Renal cortical epithelial cell (primary cell): ENCODE results near the gene MAD1L1. TPM values are rescaled to one million over a fixed set of nuclear protein-coding genes. Genes with fewer than 3 reads are reported as not detected.
"Not testable (repeated sequence)": the region's sequence is repeated elsewhere in the genome, so short reads cannot be mapped to it uniquely, and the experiment has no call there.

ENCODE experiments used
- DNase-seq: peaks from one replicate; pipeline ENCODE4 v3.0.0-alpha.2; 2011; ENCODE audit warnings: low read depth
- total RNA-seq: library from RNA; depleted of rRNA; stranded (reverse); fragments of >200 nt; gene quantifications from 2 replicates; pipeline ENCODE4 v1.2.3, GENCODE V29; 2014

MAD1L1 gene
- total RNA-seq, 1 donor from 2014 or later = 33.5 TPM

DNA sequence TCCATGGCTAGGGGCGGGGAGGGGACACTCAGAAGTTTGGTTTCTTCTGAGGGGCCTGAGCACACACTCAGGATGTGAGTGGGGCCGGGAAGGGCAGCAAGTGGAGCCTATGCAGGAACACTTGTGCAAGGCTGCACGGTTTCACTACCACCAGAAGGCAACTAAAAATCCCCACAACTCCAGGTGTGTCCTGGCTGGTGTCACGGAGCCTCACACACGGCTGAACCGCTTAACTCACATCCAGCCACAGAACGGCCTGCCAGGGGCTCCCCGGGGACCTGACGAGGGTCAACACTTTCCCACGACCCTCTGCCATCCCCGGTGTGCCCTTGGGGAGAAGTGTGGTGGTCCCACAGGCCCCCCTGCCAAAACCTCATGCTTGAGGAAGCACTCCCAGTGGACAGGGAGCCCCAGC is 388.8 kb downstream of the MAD1L1 start:
- DNase-seq = no peak

DNA sequence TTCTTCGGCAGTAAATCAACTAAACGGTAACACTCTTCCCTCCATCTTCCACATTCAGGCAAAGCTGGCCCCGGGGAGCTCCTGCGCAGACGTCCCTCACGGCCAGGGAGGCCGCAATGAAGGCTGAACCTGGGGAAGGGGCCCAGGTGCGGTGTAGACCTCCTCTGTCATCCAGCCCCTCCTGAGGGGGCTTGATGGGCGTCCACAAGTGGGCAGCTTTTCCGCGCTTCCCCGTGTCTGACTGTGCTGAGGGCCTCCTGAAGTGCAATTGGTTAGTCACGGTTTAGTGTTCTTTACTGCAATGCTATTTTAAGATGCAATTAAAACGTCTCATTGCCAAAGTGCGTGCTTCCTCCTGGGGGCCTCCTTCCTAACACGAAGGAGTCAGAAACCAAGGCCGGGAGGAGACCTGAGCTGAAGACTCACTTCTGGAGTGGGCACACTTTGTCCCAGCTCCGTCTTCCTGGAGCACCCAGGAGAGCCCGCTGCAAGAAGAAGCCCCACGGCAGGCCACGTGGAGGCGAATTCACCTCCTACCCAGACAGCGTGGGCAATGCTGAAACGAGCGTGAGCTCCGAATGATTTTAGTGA is 389.4 kb downstream of the MAD1L1 start:
- peak; percentile 35 for DNase-seq

DNA sequence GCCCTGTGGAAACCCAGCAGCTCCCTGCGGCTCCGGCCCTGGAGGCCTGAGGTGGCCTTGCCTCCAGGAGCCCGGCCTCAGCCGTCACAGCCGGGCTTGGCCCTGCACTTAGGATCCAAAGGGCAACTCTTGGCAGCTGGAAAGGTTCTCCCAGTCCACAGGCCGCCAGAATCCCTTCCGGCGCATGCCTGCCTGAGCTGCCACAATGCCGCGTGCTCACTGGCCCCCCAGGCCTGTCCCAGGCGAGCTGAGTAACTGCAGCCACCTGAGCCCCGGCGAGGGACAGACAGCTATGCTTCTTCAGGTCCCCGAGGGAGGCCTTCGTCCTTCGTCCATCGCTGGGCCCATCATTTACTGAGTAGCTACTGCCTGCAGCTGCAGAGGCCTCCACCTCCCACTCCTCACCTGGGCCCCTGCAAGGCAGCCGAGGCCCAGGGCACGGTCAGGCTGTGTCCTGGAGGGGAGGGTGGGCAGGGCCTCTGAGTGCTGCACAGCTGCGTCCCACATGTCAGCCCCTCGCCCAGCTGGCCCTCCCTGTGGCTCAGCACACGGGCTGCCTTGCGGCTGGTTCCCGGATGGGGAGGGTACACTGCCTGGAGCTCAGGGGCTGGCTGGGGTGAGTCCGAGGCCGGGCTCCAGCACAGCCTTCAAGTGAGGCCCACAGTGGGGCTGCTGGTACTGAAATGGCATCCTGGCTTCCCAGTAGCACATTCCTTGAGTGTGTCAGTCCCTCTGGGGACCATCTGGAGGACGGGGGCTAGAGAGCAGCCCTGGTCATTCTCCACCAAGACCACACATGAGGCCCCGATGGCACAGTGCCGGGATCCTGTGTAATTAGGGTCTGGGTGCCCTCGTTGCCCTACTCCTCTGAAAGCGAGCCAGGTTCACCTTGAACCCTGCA is 390.2 kb downstream of the MAD1L1 start:
- no peak for DNase-seq

DNA sequence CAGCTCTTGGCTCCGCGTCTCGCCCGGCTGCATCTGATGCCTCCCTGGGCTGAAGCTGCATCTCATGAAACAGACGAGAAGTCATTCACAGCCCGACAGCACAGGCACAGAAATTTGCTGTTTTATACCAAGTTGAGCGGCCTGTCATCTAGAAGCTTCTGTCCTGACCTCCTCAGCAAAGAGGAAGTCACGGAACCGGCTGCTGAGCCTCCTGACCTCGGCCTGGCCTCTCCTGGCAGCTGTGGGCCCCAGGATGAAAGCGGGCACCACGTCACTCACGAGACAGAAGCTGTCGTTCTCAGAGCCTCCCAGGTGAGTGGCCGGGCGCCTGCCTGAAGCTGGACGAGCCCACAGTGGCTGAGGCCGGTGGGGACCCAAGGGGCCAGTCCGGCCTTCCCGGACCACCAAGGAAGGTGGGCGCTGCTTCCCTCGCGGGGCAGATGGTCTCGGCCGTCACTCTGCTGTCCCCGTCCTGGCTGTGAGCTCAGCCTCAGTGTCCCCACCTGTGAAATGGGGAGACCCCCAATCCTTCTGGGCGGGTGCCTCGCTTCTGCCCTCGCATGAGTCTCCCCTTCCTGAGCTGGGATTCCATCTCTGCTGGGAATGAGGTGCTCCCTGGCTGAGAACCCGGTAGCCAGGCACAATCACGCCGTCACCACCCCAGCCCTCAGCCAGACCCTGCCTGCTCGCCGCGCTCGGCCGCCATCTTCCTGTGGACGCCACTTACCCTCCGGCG is 391.3 kb downstream of the MAD1L1 start:
- DNase-seq = not testable (repeated sequence)

DNA sequence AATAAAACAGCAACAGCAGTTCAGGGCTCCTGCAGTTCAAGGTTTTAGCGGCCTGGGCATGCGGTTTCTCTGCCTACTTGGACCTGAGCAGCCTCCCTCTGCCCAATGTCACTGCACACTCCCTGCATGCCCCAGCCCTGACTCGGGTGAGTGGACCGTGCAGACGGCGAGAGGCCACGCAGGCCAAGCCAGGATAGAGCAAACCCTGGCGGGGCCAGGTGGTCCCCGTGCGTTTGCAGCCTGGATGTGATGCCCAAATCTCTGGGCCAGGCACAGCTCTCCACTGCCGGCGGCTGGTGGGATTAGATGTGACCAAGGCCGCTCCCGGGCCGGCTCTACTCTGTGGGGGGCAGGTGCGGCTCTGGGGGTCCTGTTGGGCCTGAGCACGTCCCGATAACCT is 392.0 kb downstream of the MAD1L1 start:
- not testable (repeated sequence) for DNase-seq

DNA sequence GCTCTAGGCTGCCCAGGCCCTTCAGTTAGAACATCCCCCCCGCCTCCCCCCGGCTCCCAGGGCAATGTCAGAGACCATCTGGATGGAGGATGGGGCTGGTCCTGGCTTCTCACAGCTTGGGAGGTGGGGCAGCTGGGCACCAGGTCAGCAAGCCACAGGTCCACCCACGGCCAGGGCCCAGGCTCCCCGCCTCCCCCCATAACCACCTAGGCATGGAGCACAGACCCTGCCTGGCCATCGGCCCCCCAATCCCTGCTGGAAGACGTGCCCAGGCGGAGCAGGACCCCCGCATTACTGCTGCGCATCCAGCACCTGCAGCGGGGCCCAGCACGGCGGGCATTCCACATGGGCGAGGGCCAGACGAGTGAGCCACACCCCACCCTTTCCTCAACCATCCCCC is 393.0 kb downstream of the MAD1L1 start:
- no peak for DNase-seq

DNA sequence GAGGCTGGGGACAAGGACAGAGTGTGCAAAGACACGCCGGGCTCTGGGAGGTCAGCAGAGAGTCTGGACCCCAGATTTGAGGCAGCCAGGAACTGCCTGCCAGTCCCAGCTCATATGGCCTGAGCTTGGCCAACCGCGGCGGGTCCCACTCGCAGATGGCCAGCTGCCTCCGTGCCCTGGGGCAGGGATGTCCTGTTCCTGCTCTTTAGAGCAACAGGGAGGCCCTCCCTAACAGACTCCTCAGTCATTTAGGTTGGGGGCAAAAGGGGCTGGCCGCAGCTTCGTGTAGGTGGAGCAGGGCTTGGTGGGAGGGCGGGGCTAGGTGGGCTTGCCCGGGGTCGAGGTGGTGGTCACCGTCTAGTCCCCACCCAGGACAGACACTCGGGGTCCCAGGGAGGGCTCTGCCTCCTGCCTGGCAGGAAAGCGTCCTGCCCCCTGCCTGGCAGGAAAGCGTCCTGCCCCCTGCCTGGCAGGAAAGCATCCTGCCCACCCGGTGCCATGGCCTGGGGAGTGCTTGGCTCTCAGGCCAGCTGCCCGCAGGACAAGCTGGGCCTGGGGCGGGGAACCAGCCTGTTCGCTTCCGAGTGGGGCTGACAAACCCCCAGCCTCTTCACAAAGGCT is 393.7 kb downstream of the MAD1L1 start:
- DNase-seq = not testable (repeated sequence)

DNA sequence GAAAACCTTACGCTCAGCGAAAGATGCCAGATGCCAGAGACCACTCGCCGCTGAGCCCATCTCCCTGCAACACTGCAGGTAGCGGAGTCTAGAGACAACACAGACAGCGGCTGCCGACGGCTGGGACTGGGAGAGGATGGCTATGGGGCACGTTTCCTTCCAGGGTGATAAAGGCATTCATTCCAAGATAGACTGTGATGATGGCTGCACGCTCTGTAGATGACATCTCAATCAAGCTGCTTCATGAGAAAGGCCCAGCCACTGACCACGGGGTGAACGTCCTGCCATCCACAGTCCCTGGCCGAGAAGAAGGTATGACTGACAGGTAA is 394.2 kb downstream of the MAD1L1 start:
- DNase-seq = not testable (repeated sequence)

DNA sequence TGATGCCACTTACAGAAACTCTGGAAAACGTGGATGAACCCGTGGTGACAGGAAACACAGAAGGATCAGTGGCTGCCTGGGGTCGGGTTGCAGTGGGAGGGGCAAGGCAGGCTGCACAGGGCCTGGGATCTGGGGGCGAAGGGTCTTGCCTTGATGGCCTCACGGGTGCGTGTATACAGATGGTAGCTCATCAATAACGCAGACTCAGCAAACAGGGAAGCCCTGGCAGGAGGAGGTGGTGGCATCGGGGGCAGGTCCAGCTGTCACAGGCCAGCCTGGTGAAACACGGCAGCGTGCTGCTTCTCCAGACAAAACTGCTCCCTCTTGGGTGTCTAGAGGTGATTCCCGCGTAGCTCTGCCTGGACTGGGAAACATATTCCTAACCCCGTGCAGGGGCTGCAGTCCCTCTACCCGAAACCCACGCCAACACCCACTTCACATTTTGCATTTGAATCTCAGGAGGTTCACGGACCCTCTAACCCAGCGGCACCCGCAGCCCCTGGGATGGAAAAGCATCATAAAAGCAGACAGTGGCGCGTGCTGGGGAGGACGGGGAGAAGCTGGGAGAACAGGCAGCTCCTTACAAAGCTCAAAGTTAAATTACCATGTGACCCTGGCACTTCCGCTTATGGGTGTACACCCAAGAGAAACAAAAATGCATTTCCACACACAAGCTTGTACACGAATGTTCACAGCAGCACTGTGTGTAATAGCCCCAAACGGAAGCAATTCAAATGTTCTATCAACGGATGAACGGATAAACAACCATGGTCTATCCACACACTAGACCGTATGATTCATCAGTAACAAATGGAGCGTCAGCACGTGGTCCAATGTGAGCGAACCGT is 394.8 kb downstream of the MAD1L1 start:
- not testable (repeated sequence) for DNase-seq

DNA sequence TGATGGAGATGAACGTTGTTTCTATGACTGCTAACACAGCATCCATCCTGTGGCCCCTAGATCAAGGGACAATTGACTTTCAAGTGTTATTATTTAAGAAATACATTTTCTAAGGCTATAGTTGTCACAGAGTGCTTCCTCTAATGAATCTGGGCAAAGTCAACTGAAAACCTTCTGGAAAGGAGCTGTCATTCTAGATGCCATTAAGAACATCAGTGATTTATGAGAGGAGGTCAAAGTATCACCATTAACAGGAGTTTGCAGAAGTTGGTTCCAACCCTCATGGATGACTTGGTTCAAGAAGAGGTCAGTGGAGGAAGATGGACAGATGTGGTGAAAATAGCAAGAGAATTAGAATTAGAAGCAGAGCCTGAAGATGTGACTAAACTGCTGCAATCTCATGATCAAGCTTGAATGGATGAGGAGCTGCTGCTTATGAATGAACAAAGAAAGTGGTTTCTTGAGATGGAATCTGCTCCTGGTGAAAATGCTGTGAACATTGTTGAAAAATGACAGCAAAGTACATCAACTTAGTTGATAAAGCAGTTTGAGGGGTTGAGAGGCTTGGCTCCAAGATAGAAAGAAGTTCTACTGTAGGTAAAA is 400.7 kb downstream of the MAD1L1 start:
- DNase-seq = not testable (repeated sequence)

DNA sequence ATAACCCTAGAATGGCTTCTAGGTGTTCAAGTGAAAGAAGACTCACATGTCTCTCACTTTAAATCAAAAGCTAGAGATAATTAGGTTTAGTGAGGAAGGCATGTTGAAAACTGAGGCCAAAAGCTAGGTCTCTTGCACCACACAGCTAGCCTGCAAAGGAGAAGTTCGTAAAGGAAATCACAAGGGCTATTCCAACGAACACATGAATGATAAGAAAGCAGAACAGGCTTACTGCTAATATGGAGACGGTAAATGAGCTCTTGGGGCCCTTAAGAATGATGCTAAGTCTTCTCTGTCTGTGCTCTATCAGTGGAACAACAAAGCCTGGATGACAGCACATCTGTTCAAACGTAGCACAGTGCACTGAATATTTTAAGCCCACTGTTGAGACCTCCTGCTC is 401.3 kb downstream of the MAD1L1 start:
- not testable (repeated sequence) for DNase-seq

DNA sequence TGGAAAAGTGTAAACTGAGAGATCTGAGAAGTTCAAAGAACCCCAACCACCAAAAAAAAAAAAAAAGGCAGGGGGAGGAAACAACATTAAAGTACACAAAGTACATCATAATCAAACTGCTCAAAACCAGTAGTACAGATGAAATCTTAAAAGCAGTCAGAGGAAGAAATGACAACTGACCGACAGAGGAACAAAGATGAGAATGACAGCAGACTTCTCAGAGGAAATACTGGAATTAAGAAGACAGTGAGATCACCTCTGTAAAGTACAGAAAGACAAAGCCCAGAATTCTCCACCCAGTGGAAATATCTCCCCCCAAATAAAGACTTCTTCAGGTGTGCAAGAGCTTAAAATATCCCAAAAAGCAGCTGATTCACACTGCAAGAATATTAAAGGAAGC is 403.1 kb downstream of the MAD1L1 start:
- DNase-seq = not testable (repeated sequence)

DNA sequence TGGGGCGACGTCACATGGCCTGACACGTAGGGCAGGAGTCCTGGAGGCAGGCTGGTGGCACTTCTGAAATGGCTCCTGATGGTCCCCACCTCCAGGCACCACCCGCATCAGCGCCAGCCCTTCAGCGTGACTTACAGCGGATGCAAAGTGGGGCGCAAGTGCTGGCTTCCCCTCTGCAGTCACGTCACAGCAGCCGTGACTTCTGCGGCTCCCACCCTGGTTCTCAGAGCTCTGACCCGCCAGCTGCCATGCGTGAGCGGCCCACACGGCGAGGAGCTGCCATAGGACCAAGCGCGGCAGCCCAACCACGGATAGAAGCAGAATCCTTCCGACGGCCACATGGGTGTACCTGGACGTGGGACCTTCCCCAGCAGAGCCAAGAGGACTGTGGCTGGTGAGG is 403.6 kb downstream of the MAD1L1 start:
- DNase-seq = no peak

DNA sequence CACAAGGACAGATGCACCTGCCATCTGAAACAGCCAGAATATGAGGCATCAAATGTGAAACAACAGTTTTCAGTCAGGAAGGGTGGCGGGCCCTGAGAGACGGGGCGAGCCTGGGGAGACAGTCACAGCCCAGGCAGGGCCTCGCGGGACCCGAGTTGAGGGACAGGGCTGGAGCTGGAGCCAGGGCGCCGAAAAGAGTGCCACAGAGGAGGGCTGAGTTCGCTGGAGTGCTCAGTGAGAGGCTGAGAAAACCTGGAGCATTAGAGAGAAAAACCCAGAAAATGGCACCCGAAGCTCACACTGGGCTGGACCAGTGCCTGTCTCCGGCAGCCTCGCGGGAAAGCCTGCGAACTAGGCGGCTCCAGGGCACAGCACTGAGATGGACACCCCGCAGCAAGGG is 404.6 kb downstream of the MAD1L1 start:
- not testable (repeated sequence) for DNase-seq

DNA sequence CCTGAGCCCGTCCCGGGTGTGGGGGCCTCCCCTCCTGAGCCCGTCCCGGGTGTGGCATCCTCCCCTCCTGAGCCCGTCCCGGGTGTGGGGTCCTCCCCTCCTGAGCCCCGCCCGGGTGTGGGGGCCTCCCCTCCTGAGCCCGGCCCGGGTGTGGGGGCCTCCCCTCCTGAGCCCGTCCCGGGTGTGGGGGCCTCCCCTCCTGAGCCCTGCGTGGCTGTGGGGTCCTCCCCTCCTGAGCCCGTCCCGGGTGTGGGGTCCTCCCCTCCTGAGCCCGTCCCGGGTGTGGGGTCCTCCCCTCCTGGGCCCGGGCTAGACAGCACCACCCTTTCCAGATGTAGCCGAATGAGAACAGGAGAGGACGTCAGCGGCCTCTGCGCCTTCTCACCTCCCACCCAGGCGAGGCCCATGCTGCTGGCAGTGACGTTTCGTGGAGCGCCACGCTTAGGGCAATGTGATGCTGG is 405.2 kb downstream of the MAD1L1 start:
- DNase-seq = not testable (repeated sequence)

DNA sequence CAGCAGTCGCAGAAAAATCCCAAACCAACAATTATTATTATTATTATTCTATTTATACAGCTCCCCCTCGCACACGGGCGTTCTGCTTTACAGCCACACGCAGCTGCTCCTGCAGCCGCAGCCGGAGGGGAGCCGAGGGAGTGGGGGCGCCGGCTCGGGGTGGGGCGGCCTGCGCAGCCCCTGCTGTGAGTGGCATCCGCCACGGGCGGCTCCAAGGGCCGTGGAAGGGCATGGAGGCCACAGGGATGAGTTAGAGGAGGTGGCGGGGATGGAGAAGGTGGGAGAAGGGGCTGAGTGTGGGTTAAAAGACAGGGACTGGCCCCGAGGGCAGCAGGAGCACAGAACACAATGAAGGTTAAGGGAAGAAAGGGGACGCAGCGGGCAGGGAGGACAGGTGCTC is 405.8 kb downstream of the MAD1L1 start:
- not testable (repeated sequence) for DNase-seq

DNA sequence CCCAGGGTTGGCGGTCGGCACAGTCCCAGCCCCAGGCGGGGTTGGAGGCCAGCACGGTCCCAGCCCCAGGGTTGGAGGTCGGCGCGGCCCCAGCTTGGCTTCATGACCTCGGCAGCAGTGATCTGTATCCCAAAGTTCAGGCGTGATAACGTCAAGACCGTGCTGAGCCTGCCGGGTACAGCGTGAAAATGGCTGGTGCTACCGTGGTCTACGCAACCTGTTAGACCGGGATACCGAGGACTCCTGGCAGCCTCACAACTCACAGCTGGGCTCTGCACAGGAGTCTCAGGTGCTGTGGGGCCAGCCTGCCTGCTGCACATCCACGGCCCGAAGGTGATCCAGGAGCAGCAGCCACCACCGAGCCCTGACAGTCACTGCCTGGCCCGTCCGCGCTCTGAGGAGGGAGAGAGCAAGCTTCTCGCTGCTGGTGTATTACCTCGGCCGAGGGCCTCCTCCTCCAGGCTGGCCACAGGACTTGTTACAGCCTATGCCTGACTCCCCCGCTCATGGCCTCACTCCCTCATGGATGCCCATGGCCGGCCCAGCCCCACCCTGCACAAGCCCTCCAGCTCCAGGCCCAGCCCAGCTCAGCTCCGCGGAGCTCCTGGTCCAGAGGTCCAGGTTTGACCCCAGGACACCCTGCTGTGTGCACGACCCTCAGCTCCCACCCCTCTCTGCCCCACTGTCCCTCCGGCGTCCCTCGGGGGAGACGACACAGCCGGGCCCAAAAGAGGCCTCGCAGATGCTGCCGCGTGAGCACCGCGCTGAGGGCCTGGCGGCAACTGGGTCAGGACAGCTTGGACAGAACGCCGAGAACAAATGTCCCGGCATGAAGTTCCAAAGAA is 406.6 kb downstream of the MAD1L1 start:
- DNase-seq = no peak

DNA sequence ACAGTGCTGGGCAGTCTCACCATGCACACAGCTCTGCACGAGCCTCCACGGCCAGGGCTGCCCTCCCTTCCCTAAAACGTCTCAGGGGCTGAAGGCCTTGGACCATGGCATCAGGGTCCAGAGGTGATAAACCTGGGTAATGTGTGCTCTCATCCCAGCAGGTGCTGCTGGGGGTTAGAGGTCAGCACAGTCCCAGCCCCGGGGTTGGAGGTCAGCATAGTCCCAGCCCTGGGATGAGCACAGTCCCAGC is 407.2 kb downstream of the MAD1L1 start:
- DNase-seq = not testable (repeated sequence)

DNA sequence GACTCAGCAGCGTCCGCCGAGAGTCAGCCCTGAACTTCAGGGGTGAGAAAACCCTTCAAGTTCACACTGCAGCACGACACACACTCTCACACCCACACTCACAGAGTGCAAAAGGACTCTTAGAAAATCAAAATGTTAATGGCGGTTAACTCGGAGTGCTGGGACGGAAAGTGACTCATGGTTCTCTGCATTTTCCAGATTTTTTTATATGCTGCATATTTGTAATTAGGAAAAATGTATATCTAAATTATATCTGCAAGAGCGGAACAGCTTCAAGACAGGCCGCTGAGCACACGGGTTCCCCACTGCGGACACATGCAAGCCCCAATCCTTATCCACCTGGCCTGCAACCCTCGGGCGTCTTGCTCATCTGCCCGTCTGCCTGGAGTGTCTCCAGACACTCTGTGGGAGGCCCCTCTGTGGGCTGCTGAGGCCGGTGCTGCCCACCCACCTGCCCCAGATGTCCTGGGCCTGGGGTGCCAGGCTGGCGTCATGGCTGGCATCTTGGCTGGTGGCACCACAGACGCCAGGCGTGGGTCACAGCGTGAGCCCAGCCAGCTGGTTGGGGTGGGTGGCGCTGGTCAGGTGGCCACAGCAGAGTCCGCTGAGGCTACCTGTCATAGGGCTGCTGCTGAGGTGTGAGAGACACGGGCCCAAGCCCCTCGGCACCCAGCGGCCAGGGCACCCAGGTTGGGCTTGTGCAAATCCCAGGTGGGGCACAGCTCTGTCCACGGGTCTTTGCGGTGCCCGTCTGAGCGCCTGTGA is 407.7 kb downstream of the MAD1L1 start:
- DNase-seq = not testable (repeated sequence)
